HG03108 (cell line): Measurements from ENCODE around the gene SERPINA4.

Experiments used
- ATAC-seq: cut with Tn5 transposase; IDR thresholded peaks from one replicate; pipeline ENCODE4 v1.9.1; 2021; ENCODE audit warnings: moderate library complexity; ENCODE audit not compliant: unreplicated experiment

SERPINA4 gene

DNA sequence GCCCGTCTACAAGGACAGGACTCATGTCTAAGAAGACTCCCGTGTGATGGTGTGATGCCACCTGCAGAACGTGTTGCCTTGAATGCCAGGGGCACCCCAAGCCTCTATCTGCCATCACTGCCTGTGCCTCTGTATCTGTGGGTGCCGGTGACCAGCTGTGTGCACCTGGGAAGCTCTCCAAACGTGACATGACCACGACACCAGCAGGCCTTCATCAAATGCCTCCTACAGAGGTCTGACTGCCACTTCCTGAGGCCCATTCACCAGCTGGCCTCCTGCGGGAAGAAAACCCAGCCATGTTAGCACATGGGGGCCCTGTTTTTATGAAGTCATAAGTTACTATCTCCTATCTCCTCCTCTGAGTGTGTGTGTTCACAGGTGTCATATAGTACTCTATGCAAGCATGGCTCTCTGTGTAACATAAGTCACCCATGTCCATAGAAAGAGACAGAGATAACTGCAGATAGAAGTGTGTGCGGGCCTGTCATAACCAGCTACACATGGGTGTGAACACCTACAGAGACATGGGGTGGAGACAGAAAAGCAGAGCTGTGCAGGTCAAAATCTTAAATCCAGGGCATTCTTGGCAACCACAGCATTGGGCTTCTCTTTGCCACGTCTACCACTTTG is 18.3 kb upstream of the SERPINA4 start:
- no peak for ATAC-seq

DNA sequence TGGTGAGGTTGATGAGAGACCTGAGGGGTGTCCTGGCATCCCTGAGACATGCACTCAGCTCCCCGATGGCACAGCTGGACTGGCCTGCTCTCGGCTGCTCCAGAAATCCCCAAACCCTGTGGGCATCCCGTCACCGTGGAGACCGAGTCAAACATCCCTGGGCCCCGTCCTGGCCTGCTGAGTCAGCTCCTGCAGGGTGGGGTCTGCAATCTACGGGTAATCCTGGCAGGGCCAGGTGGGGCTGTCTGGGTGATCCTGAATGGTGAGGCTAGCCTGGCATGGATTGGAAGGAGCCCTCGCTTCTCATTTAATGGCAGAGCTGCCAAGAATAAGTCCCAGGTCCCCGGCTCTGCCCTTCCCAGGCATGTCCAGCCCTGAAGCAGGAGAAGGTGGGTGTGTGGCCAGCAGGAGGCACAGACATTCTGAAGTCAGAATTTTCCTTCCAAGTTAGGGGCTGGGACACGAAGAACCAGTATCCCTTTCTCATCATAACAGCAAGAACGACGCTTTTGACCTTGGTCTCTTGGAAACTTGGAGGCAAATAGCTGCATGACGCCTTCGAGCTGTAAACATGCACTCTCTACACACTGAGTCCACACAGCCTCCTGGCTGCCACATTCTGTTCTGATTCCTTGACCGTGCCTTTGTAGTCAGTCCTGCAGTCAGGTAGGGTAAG is 17.7 kb upstream of the SERPINA4 start:
- no peak for ATAC-seq

DNA sequence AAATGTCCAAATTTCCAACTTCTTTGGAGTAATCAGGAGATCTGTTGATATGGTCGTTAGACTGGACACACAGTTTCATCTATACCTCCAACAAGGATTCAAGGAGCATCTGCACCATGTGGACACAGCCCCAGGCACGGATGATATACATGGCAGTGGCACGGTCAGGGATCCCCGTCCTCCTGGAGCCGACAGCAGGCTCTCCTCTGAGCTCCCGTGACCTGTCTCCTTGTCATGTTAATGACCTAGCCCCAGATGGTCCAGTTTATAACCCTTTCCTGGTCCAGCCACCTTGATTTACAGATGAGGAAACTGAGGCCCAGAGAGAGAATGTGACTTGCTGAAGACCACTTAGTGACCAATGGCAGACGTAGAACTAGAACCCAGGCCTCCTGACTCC is 16.5 kb upstream of the SERPINA4 start:
- no peak for ATAC-seq

DNA sequence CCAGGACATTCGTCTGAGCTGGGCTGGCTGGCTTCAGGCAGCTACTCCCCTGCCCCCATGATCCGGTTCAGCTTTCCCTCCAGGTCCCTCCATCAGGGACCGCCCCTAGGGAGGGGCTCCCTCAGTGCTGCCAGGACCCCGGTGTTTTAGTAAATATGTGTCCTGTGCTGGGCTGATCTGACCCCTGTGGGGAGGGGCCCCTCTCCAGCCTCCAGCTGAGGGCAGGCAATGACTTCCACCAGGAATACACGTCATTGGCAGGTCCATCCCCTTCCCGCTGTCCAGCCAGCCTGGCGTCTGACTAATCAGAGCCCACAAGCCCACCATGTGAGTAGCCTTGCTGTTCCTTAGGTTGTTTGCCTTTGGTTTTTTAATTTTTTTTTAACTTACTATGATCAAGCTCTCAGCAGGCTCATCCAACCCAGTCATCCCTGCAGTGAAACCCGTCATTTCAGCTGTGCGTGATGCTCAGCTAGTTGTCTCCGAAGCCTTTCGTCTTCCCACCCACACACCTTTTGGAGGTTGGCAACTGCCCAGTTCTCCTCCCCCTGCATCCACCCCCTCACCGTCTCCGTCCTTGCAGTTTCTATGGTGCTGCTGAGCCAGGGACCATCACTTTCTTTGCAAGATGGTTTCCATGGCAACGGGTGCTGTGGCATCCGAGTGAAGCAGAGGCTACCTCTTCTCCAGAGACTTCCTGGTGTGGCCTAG is 16.0 kb upstream of the SERPINA4 start:
- ATAC-seq: no peak

DNA sequence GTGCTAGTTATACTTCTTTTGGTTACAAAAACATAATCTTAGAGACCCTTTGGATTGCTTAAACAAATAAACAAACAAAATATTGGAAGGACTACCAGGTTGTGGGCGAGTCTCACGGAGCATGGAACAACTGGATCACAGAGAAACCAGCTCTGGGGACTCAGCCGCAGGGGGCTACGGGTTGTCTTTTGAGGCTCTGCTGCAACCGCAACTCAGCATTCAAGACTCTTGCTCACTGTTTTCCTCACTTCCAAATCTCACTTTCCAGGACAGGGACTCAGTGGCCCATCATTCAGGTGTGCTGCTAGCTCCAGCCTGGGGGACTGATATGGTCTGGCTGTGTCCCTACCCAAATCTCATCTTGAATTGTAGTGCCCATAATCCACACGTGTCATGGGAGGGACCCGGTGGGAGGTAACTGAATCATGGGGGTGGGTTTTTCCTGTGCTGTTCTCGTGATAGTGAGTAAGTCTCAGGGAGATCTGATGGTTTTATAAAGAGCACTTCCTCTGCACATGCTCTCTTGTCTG is 14.0 kb upstream of the SERPINA4 start:
- no peak for ATAC-seq

DNA sequence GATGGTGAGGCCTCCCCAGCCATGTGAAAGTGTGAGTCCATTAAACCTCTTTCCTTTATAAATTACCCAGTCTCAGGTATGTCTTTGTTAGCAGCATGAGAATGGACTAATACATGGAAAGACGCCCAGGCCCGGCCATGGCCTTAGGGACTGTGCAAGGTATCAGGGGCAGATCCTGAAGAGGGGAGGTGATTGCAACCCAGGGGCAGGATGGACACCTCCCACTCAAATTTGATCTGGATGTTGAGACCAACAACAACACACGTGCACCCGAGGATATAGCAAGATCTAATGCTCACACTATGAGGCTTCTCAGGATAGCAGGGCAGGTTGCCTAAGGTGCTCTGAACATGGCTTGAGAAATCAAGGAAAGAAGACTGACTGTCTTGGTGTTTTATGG is 13.5 kb upstream of the SERPINA4 start:
- ATAC-seq: no peak

DNA sequence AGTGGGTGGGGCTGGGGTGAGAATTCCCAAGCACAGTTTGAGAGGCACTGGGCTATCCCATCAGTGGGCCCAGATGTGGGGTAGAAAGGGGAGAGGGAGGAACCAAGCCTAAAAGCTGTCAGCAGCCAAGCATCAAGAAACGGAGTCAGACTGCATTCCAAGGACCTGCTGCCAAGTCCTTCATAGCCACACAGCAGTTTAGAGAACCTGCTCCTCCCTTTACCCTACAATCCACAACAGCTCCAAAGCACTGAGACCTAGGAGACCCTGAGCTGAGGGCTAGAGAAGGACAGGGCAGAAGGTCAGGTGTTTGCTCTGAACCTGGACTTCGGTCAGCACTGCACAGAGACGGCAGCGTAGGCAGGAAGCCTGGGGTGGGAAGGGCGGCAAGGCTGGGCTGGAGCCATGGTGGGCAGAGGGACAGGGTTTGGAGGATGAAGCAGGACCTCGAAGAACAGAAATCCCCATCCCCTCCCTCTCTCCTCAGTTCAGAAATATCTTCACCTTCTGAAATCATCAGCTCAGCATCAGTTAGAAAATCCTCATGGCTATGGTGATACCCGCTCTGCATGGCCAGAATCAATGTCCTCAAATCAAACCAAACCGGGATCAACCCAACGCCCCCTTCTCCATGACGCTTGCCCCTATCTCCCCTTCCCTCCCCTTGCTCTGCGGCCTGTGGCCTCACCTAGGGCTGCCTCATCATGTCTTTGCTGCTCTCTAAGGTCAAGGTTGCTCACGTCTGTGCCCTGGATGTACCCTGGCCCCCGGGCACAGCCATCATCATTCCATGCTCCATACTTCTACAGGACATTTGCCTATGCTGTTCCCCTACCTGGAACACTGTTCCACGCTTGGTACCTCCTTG is 12.9 kb upstream of the SERPINA4 start:
- ATAC-seq: no peak

DNA sequence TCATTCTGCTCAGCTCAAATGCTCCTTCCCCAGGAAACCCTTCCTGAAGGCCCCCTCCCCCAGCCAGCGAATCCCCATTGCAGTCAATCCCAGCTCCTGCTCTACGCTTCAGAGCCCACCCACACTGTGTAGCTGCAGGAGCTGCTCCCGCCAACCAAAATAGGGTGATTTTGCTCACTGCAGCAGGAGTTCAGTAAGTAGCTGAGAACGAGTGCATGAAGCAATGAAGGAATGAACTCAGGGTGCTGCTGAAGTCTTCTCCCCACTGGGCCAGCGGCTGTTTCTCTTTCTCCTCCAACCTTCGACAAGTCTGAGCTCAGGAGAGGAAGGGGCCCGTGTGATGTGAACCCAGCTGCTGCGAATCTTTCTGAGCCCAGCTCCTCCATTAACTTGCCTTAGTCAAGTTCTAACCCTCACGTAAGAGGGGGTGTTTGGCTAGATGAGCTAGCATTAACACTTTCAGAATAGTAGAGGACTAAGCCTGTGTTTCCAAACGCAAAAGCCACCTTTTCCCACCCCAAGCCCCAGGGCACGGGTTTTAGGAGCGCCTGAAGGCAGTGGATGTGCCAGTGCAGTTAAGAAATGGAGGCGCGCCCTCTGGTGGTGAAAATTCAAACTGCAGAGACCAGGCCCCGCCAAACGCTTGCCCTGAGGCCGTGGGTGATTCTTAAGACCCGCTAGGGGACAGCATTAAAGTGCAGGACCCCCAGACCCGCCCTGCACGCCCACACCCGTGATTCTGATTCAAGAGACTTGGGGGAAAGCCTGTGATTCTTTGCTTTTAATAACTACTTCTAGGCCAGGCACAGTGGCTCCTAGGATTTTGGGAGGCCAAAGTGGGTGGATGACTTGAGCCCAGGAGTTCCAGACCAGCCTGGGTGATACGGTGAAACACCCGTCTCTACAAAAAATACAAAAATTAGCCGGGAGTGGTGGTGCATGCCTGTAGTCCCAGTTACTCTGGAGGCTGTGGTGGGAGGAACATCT is 11.9 kb upstream of the SERPINA4 start:
- no peak for ATAC-seq

DNA sequence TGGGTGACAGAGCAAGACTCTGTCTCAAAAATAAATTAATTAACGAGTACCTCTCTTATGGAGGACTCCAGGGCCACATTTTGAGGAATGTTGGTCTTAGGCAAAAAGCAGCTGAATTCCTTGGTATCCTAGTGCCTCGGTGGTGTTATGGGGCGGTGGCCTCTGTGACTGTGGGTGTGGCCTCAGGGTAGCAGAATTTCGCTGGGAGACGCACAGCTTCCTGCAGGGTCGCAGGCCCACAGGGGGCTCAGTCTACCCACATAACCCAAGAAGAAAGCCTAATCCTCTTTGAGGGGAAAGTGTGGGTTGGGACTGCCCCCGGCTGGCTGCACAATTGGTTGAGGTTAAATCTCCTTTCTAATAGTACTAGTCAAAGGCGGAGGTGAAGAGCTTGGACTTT is 11.2 kb upstream of the SERPINA4 start:
- ATAC-seq: no peak

DNA sequence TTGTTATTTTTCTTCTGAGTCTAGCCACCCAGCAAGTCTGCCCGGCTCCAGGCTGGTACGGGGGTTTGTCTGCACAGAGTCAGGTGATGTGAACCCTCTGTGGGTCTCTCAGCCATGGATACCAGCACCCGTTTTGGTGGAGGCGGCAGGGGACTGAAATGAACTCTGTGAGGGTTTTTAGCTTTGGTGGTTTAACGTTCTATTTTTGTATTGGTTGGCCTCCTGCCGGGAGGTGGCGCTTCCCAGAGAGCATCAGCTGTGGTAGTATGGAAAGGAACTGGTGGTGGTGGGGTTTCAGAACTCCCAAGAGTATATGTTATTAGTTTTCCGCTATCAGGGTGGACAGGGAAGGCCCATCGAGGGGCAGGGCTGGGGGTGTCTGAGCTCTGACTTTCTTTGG is 5.3 kb upstream of the SERPINA4 start:
- no peak for ATAC-seq

DNA sequence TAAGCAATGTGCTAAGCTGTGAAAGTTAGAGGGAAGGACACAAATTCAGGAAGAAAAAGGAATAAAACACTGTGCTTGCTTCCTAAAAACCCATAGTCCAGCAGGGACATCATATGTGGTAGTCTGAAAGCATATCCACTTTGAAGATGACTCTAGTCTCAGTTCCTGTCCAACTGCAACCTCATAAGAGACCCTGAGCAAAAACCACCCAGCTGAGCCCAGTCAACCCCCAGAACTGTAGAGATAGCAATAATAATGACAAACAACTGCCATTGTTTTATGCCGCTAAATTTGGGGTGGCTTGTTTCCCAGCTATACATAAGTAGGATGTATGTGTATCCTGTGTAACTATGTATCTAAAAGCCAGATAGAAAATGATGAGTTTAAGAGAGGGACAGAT is 3.9 kb upstream of the SERPINA4 start:
- no peak for ATAC-seq

DNA sequence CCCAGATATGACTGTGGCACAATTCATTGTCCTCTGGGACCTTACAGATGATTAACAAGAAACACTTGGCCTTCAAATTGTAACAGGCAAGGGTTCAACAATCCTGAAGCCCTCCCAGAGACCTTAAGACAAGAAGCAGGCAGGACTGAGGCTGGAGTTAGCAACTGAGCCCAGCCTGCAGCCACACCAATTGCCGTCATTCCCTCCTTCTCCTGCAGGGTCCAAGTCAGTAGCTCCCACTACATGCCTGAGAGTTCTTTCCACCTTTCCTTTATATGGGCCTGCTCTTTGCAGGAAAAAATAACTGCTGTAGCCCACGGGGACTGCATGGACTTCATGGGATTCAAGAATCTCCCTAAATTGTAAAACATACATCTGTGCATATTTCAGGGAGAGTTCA is 2.4 kb upstream of the SERPINA4 start:
- ATAC-seq: no peak

DNA sequence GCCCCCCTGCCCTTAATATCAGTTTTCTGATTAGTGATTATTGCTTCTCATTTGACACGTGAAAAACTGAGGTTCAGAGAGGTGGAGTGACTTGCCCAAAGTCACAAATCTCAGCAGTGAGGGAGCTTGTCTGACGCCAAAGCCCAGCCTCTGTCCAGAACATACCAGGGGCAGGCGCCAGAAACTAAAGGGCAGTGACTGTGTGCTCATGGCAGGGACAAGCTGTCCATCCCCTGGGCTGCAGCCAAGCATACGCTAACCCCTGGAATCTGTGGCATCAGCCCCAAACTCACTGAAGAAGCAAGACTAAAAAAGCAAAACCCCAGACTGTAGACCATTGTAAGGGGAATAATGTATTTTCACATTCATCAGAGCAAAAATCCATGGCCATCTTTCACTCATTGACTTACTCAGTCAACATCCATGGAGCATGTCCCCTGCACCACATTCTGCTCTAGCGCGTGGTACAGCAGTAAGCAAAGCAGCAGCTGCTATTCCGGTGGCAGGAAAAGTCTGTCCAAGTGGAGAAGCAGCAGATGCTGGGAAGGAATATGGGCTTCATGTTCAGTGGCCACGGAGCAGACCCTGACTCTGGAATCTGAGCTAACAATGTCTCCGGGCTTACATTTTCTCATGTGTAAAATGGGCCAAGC is 1.5 kb upstream of the SERPINA4 start:
- no peak for ATAC-seq

DNA sequence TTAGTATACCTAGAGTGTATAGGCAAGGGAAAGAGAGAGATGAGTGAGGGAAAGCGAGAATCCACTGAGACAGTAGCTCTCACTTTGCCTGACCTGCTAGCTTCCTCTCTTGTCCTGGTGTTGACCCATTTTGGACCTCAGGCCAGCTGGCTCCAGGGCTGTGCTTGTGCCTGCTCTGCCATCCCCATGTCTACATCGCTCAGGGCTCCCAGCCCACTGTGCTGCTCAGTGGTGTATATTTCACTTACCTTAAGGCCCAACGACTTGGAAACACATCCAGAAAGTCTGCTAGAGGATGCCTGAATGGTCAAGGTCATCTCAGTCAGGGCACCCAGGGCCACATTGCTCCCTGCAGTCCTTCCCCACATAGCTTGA is 964 bp upstream of the SERPINA4 start:
- no peak for ATAC-seq

DNA sequence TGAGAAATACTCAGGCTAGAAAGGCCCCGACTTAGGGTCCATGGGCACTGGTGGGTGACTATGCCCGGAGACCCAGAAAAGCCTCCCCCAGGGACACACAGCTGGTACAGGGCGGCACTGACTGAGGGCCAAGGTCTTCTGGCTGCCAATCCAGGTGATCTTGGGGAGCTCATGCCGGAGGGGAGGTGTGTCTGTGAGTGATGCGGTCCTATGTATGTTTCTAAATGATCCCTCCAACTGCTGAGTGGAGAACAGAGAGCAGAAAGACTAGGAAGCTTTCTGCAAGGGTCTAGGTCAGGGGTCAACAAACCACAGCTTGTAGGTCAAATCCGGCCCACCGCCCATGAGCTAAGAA is 391 bp downstream of the SERPINA4 start:
- ATAC-seq: no peak

DNA sequence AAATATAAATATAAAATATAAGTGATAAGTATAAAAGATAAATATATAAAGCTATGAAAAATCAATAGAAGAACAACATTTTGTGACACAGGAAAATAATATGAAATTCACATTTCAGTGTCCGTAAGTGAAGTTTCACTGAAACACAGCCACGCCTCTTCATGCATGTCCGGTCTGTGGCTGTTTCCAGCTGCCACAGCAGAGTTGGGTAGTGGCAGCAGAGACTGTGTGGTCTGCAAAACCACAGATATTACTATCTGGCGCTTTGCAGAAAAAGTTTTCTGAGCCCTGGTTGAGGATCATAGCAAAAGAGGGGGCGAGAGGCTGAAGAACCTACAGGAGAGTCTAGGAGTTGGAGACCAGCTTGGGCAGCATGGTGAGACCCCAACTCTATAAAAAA is 780 bp downstream of the SERPINA4 start:
- no peak for ATAC-seq

DNA sequence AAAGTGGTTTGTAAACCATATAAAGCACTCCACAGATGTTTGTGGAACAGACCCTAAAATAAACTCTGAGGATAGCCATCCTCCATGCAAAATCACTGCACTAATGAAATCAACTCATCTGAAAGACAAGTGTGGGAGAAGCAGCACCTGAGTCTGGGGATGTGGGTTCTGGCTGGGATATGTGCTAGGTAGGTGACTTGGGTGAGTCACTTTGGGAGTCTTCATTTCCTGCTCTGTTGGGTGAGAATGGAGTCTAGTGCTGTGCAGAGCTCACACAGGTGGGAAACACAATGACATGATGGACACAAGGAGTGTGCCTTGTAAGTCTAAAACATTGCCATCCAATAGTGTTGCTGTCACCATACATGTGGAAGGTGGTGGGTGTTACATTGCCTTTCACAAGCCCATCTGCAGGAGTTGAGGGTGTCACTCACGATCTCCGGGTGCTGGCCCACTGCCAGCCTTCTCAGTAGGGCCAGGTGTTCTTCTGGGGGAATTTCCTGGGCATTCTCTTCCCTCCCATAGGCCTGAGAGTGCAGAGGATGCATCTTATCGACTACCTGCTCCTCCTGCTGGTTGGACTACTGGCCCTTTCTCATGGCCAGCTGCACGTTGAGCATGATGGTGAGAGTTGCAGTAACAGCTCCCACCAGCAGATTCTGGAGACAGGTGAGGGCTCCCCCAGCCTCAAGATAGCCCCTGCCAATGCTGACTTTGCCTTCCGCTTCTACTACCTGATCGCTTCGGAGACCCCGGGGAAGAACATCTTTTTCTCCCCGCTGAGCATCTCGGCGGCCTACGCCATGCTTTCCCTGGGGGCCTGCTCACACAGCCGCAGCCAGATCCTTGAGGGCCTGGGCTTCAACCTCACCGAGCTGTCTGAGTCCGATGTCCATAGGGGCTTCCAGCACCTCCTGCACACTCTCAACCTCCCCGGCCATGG is 2.0 kb downstream of the SERPINA4 start:
- no peak for ATAC-seq

DNA sequence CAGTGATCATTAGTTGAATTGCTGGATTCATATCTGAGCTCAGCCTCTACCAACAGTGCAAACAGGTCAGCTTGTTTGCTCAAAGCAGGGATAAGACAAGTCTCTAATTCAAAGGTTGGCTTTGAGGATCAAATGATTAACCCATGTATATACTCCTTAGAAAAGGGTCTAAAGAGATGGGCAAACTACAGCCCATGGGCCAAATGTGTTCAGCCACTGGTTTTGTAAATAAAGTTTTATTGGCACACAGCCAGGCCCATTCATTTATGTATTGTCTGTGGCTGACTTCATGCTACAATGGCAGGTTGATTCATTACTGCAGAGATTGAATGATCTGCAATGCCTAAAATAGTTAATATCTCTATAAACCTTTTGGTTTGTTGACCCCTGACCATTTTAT is 3.1 kb downstream of the SERPINA4 start:
- no peak for ATAC-seq

DNA sequence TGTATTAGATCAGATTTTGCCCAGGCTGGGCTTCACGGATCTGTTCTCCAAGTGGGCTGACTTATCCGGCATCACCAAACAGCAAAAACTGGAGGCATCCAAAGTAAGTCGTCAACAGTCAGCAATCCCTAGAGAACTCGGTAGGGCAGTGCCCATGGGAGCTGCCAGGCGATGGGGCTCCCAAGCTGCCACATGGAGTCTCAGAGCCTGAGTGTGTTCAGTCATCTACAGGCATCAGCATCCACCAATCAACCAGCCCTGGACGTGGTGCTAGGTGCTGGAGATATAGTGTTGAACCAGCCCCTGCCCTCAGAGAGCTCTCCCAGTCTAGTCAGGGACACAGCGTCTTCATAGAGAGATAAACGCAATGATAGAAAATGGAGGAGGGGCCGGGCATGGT is 6.9 kb downstream of the SERPINA4 start:
- no peak for ATAC-seq
